VCaP (cell line): Measurements from ENCODE around the gene PRDM2.

Experiments used
- H3K27ac ChIP-seq: fragments of 450-650 bp; 2 replicates; pipeline ENCODE4 v1.5.1; 2017
- CTCF ChIP-seq: fragments of 450-650 bp; conservative IDR thresholded peaks from 2 replicates; pipeline ENCODE4 v1.5.1; 2017; ENCODE audit warnings: mild to moderate bottlenecking, moderate library complexity

Gene PRDM2

GRCh38 chr1:13867603-13868002 is 167.6 kb downstream of the PRDM2 start:
- TF ChIP-seq CTCF: no peak
- no peak overlapping the region for H3K27ac ChIP-seq

GRCh38 chr1:13869172-13869797 is 169.3 kb downstream of the PRDM2 start:
- TF ChIP-seq CTCF: no peak
- no peak overlapping the region for H3K27ac ChIP-seq

GRCh38 chr1:13871413-13871812 is 171.4 kb downstream of the PRDM2 start:
- TF ChIP-seq CTCF: no peak
- H3K27ac ChIP-seq: no peak overlapping the region

DNA sequence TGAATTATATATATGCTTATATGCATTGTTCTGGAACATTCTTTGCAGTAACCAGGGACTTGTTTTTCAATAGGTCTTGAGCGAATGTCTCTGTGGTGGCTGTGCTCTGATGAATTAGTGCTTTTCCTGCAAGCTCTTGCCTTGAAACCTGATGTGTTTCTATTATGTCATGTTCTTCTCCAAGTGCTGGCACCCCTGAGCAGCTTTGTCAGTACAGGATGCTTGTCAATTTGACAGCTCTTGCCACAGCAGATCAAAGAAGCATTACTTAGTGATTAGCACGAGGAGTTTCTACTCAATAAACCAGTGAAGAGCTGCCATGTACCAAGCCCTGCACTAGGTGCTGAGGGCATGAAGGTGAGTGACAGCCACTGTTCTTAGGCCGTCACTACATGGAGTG is 171.9 kb downstream of the PRDM2 start:
- TF ChIP-seq CTCF: no peak
- H3K27ac ChIP-seq: no peak overlapping the region

DNA sequence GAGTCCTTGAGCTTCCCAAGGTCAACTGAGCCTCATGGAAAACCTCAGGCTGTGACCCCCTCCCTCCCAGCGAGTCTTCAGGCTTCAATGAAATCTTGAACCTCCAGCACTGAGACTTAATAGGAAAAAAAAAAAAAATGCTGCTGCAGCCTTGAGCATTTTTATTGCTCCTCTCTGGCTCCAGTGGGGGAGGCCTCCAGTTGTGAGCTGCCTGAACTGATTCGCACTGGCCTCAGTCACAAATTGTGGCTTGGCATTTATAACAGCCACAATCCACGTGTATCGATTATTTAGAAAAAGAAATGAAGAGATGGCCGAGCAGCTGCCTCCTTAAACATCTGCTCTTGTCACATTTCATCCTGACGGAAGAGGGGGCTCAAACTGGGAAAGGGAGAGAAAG is 173.0 kb downstream of the PRDM2 start:
- TF ChIP-seq CTCF: no peak
- no peak overlapping the region for H3K27ac ChIP-seq
